ENCODE measurements around the gene MACROD2. TPM values are rescaled to one million over a fixed set of nuclear protein-coding genes. Genes with fewer than 3 reads are reported as not detected.

MACROD2 gene
- total RNA-seq, 2 donors from 2014 or later: 0.95 to 4.2 TPM

DNA sequence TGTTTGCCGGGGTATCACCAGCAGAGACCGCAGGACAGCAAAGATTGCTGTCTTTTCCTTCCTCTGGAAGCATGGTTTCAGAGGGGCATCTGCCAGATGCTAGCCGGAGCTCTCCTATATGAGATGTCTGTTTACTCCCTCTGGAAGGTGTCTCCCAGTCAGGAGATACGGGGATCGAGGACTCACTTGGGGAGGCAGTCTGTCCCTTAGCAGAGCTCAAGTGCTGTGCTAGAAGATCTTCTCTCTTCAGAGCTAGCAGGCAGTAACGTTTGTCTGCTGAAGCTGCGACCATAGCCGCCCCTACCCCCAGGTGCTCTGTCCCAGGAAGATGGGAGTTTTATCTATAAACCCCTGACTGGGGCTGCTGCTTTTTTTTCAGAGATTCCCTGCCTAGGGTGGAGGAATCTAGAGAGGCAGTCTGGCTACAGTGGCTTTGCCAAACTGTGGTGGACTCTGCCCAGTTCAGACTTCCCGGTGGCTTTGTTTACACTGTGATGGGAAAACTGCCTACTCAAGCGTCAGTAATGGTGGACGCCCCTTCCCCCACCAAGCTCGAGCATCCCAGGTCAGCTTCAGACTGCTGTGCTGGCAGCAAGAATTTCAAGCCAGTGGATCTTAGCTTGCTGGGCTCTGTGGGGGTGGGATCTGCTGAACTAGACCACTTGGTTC is 475.0 kb downstream of the MACROD2 start:
- TF ChIP-seq, protein P1, sequence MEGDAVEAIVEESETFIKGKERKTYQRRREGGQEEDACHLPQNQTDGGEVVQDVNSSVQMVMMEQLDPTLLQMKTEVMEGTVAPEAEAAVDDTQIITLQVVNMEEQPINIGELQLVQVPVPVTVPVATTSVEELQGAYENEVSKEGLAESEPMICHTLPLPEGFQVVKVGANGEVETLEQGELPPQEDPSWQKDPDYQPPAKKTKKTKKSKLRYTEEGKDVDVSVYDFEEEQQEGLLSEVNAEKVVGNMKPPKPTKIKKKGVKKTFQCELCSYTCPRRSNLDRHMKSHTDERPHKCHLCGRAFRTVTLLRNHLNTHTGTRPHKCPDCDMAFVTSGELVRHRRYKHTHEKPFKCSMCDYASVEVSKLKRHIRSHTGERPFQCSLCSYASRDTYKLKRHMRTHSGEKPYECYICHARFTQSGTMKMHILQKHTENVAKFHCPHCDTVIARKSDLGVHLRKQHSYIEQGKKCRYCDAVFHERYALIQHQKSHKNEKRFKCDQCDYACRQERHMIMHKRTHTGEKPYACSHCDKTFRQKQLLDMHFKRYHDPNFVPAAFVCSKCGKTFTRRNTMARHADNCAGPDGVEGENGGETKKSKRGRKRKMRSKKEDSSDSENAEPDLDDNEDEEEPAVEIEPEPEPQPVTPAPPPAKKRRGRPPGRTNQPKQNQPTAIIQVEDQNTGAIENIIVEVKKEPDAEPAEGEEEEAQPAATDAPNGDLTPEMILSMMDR (IDR thresholded peaks at IDR 0.05): no peak
- no peak for ATAC-seq (ENCODE audit: insufficient number of reproducible peaks, low FRiP score, low read depth)
- Histone ChIP-seq H3K27me3 (replicated peaks; ENCODE audit: insufficient read depth) (no peaks in the 10 kb centered on the region), H3K27ac (no peak overlapping the region), H3K4me3 (no peak overlapping the region), H3K36me3 (no peaks in the 10 kb centered on the region), H3K4me1 (ENCODE audit: control insufficient read depth in 1 of 2, low read depth in 2 of 2) (no peaks in the 10 kb centered on the region), H3K9me3 (peaks cover 4% of the 10 kb centered on the region)
- no peak for DNase-seq (ENCODE audit: low spot score)

DNA sequence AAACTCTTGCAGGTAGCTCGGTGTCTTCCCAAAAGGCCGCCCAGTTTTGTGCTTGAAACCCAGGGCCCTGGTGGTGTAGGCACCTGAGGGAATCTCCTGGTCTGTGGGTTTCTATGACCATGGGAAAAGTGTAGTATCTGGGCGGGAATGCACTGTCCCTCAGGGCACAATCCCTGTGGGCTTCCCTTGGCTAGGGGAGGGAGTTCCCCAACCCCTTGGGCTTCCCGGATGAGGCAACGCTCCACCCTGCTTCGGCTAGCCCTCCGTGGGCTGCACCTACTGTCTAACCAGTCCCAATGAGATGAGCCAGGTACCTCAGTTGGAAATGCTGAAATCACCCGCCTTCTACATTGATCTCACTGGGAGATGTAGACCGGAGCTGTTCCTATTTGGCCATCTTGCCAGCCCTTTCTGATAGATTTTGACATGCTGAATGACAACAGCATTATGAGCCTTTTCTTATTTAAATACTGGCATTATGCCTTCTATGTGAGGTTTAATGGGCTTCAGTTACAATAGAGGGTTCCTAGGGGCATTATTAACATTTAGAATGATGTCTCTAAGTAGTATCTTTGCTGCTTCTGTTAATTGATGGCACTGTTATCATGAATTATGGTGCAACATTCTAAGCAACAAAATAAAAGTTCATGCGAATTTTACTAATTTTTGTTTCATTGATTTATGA is 475.8 kb downstream of the MACROD2 start:
- ATAC-seq (ENCODE audit: insufficient number of reproducible peaks, low FRiP score, low read depth) (no peak), DNase-seq (ENCODE audit: low spot score) (no peak)
- Histone ChIP-seq H3K4me1 (ENCODE audit: control insufficient read depth in 1 of 2, low read depth in 2 of 2) (no peaks in the 10 kb centered on the region), H3K27ac (no peak overlapping the region), H3K36me3 (no peaks in the 10 kb centered on the region), H3K4me3 (no peak overlapping the region), H3K9me3 (peaks cover 4% of the 10 kb centered on the region), H3K27me3 (replicated peaks; ENCODE audit: insufficient read depth) (no peaks in the 10 kb centered on the region)
- TF ChIP-seq, protein P1 (IDR thresholded peaks at IDR 0.05): no peak

DNA sequence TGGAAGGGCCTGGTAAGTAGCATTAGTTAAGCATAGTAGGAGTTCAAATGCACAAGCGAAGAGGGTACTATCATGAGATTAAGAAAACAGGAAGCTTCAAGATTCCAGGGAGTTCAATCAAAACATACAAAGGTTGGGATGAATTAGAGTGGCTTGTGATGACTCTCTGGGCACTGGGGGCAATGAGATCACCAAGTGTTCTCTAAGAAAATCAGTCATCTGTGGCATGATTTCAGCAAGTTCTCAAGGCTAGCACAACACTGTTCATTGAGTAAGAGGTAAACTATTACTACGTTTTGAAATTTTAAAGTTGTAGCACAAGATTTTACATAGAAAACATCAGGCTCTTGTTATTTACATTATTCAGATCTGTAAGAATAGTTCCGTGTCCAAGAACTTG is 481.8 kb downstream of the MACROD2 start:
- H3K27ac ChIP-seq: no peak overlapping the region
- H3K27me3 ChIP-seq (replicated peaks; ENCODE audit: insufficient read depth): no peaks in the 10 kb centered on the region
- no peak overlapping the region for H3K4me3 ChIP-seq
- H3K4me1 ChIP-seq (ENCODE audit: control insufficient read depth in 1 of 2, low read depth in 2 of 2): no peaks in the 10 kb centered on the region
- TF ChIP-seq, protein P1 (IDR thresholded peaks at IDR 0.05): no peak
- DNase-seq (ENCODE audit: low spot score): no peak
- no peak for ATAC-seq (ENCODE audit: insufficient number of reproducible peaks, low FRiP score, low read depth)
- no peaks in the 10 kb centered on the region for H3K9me3 ChIP-seq
- no peaks in the 10 kb centered on the region for H3K36me3 ChIP-seq

DNA sequence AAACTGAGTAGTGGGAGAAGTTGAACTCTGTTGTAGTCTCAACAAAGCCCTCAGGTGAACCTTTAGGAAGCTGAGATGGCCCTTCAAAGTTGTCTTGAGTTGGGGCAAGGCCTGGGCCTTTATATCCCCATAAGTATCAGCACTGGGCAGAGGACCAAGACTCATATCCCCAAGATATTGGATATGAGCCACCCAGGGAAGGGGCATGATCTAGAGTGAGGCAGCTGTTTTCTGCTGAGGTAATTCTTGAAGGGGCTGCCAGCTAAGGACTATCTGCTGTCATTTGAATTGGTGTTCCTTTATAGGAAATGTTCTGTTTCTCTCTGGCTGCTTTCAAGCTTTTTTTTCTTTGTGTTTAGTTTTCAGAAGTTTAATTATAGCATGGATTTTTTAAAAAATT is 482.8 kb downstream of the MACROD2 start:
- TF ChIP-seq, protein P1 (IDR thresholded peaks at IDR 0.05): no peak
- no peak for ATAC-seq (ENCODE audit: insufficient number of reproducible peaks, low FRiP score, low read depth)
- H3K4me1 ChIP-seq (ENCODE audit: control insufficient read depth in 1 of 2, low read depth in 2 of 2): no peaks in the 10 kb centered on the region
- H3K27ac ChIP-seq: no peak overlapping the region
- H3K27me3 ChIP-seq (replicated peaks; ENCODE audit: insufficient read depth): no peaks in the 10 kb centered on the region
- DNase-seq (ENCODE audit: low spot score): no peak
- no peaks in the 10 kb centered on the region for H3K9me3 ChIP-seq
- no peaks in the 10 kb centered on the region for H3K36me3 ChIP-seq
- no peak overlapping the region for H3K4me3 ChIP-seq

DNA sequence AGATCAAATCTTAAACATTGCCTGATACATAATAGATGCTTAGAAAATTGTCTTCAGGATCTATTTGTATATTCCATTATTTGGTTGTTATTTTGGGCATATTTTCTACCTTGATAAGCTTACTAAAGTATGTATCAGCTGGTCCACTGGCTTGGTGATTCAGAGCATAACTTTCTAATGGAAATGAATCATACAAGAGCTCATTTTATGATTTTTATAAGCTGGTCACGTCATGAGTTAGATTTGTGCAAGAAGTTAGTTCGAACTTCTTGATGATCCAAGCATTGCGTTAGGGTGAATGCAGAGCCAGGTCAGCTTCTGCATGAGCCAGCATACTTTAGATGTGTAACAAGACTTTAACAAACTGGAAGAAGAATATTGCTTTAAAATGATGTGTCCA is 486.5 kb downstream of the MACROD2 start:
- H3K36me3 ChIP-seq: no peaks in the 10 kb centered on the region
- no peaks in the 10 kb centered on the region for H3K4me1 ChIP-seq (ENCODE audit: control insufficient read depth in 1 of 2, low read depth in 2 of 2)
- no peak overlapping the region for H3K27ac ChIP-seq
- H3K27me3 ChIP-seq (replicated peaks; ENCODE audit: insufficient read depth): no peaks in the 10 kb centered on the region
- DNase-seq (ENCODE audit: low spot score) (no peak), ATAC-seq (ENCODE audit: insufficient number of reproducible peaks, low FRiP score, low read depth) (no peak)
- H3K4me3 ChIP-seq: no peak overlapping the region
- no peaks in the 10 kb centered on the region for H3K9me3 ChIP-seq
- TF ChIP-seq, protein P1 (IDR thresholded peaks at IDR 0.05): no peak
